SK-N-SH treated with all-trans-retinoic acid at 6 μM for 48 hours (cell line): ENCODE data around the gene CENPP.

ENCODE experiments used
- ZFP30 ChIP-seq: fragments of 450-650 bp; formaldehyde crosslinking; IDR thresholded peaks from 2 replicates; pipeline ENCODE4 v1.5.0; 2022; ENCODE audit warnings: mild to moderate bottlenecking, moderate library complexity
- TF ChIP-seq, protein P1 (sequence below): fragments of 250-450 bp; sonication (Bioruptor Pico); IDR thresholded peaks from 2 replicates; pipeline ENCODE4 v1.8.0; 2020; ENCODE audit warnings: mild to moderate bottlenecking, moderate library complexity, borderline replicate concordance

DNA sequence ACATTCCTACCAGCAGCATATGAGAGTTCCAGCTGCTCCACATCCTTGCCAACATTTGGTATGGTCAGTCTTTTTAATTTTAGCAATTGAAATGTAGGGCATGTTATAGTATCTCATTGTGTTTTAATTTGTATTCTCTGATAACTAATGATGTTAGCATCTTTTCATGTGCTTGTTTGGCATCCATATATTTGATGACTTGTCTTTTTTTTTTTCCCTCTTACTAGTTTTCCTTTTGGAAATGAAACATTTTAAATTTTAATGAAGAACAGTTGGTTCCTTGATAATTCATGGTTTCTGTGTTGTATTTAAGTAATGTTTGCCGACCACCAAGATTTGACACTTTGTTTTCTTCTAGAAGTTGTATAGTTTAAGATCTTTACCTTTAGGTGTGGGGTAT, 69.9 kb downstream of the CENPP start:
- TF ChIP-seq, protein P1, sequence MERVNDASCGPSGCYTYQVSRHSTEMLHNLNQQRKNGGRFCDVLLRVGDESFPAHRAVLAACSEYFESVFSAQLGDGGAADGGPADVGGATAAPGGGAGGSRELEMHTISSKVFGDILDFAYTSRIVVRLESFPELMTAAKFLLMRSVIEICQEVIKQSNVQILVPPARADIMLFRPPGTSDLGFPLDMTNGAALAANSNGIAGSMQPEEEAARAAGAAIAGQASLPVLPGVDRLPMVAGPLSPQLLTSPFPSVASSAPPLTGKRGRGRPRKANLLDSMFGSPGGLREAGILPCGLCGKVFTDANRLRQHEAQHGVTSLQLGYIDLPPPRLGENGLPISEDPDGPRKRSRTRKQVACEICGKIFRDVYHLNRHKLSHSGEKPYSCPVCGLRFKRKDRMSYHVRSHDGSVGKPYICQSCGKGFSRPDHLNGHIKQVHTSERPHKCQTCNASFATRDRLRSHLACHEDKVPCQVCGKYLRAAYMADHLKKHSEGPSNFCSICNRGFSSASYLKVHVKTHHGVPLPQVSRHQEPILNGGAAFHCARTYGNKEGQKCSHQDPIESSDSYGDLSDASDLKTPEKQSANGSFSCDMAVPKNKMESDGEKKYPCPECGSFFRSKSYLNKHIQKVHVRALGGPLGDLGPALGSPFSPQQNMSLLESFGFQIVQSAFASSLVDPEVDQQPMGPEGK (CRISPR knock-in tag): no peak
- TF ChIP-seq ZFP30: no peak
